Inferior parietal cortex (tissue), 1 donor: Measurements from ENCODE around the gene SLC25A6.
"Not testable (repeated sequence)": the region's sequence is repeated elsewhere in the genome, so short reads cannot be mapped to it uniquely, and the experiment has no call there.

Experiments
- DNase-seq: peaks from one replicate; pipeline ENCODE4 v3.0.0-alpha.2; 2016; ENCODE audit errors: extremely low spot score

SLC25A6 gene

GRCh38 chrX:1389993-1390285, 2.0 kb downstream of the SLC25A6 start:
- no peak for DNase-seq

- no peak for DNase-seq
These were observed 2.5 kb downstream of the SLC25A6 start for GRCh38 chrX:1389181-1389992.

- no peak for DNase-seq
These were observed 3.3 kb downstream of the SLC25A6 start for GRCh38 chrX:1388651-1389050.

DNA sequence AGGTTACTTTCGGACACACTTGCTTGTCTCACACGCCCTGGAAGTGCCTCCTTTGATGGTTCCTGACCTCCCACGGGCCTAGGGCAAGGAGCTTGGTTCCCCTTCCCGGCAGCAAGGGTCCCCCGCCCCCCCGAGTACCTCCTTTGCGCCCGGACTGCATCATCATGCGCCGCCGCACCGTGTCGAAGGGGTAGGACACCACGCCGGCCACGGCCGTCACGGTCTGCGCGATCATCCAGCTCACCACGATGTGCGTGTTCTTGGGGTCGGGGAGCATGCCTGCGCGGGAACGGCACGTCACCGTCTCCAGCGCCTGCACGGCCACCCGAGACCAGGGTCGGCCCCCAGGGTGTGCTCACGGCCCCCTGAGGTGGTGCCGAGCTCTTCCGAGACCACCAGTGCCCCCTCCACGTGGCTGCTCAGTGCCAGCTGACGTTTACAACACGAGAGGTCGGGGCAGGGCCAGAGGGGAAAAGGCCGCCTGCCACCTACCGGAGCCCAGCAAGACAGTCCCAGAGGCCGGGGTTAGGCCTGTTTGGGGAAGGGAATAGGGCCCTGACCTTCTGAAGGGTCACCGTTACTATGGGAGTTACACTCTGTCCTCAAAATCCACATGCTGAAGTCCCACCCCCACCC, 4.7 kb downstream of the SLC25A6 start:
- no peak for DNase-seq

GRCh38 chrX:1386338-1387127, 5.4 kb downstream of the SLC25A6 start:
- no peak for DNase-seq

DNA sequence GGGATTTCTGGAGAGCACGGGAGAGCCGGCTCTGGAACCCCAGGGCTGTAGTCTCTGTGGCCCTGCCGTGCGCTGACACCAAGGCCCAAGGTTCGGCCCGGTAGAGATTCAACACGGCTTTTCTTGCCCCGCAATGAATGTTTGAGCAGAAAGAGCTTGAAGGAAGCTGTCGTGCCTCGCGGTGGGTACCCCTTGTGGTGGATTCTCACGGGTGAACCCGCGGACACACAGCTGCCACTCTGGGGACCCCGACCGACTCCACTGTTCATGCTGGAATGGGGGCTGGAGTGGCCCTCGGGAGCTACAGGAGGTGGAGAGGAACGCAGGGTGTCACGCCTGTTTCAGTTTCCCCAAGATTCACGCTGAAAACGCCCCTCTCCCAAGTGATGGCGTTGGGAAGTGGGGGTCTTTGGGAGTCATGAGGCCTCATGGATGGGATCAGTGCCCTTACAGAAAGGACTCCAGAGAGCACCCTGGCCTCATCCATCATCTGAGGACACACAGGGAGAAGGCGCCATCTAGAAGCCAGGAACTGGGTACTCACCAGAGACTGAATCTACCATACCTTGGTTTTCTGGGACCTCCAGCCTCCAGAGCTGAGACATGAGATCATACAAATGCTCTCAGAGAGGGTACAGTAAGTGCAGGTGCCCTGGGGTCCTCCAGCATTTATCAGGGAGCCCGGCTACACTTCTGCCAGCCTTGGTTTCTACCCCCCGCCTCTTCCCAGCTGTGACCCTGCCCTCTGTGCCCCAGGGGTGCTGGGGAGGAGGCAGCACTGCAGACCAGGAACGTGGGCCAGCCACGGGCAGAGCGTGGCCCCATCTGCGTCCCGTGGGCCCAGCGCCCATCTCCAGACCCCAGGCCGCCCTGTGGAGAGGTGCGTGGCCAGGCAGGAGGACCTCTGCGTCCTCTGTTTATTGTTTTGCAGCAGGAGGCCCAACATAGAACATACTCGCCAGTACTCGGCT, 6.4 kb downstream of the SLC25A6 start:
- no peak for DNase-seq

- no peak for DNase-seq
These were observed 7.2 kb downstream of the SLC25A6 start for GRCh38 chrX:1384658-1385252.

GRCh38 chrX:1380672-1381233, 11.2 kb downstream of the SLC25A6 start:
- DNase-seq = no peak

DNA sequence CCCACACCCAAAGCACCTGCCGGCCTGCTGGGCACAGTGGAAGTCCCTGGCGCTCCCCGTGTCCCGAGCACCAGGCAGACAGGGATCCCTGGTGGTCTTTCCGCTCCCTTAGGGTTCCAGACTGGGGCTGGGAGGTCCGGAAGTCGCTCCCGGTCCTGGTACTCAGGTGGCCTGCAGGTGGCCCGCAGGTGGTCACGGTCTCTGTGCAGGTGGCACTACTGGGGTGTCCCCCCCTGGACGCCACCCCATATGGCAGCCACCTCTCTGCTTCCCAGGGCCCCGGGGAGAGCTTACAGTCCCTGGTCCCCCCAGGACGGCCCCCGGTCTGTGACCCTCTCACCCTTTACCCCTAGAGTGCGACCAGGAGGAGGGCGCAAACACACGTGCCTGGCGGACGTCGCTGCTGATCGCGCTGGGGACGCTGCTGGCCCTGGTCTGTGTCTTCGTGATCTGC, 13.6 kb downstream of the SLC25A6 start:
- no peak for DNase-seq

DNA sequence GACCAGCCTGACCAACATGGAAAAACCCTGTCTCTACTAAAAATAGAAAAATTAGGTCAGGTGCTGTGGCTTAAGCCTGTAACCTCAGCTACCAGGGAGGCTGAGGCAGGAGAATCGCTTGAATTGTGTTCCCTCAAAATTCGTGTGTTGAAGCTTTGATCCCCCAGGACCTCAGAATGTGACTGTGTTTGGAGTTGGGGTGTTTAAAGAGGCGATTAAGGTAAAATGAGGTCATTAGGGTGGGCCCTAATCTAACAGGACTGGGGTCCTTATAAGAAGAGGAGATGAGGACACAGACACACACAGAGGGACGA, 23.6 kb downstream of the SLC25A6 start:
- DNase-seq = no peak

DNA sequence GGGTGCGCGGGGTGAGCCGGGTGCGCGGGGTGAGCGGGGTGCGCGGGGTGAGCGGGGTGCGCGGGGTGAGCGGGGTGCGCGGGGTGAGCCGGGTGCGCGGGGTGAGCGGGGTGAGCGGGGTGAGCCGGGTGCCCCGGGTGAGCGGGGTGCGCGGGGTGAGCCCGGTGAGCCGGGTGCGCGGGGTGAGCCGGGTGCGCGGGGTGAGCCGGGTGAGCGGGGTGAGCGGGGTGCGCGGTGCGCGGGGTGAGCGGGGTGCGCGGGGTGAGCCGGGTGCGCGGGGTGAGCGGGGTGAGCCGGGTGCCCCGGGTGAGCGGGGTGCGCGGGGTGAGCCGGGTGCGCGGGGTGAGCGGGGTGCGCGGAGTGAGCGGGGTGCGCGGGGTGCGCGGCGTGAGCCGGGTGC, 25.6 kb downstream of the SLC25A6 start:
- not testable (repeated sequence) for DNase-seq

DNA sequence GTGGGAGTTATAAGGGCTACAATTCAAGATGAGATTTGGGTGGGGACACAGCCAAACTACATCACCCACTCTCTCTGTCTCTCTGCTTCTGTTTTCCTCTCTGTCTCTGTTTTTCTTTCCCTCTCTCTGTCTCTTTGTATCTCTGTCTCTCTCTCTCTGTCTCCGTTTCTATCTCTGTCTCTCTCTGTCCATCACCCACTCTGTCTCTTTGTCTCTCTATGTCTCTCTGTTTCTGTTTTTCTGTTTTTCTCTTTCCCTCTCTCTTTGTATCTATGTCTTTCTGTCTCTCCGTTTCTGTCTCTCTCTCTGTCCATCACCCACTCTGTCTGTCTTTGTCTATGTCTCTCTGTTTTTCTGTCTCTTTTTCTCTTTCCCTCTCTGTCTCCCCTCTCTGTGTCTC, 30.0 kb downstream of the SLC25A6 start:
- DNase-seq = no peak

DNA sequence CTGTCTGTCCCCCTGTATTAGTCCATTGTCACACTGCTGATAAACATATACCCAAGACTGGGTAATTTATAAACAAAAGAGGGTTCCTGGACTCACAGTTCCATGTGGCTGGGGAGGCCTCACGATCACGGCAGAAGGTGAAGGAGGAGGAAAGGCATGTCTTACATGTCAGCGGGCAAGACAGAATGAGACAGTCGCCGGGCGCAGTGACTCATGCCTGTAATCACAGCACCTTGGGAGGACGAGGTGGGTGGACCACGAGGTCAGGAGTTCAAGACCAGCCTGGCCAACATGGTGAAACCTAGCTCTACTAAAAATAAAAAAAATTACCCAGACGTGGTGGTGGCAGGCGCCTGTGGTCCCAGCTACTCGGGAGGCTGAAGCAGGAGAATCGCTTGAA, 30.6 kb downstream of the SLC25A6 start:
- no peak for DNase-seq

DNA sequence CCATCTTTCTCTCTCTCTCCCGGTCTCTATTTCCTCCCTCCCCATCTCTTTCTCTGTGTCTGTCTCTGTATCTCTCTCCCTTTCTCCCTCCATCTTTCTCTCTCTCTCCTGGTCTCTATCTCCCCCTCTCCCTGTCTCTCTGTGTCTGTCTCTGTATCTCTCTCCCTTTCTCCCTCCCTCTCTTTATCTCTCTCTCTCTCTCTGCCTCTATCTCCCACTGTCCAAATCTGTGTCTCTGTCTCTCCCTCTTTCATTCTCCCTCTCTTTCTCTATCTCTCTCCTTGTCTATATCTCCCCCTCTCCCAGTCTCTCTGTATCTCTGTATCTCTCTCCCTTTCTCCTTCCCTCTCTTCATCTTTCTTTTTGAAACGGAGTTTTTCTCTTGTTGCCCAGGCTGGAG, 31.7 kb downstream of the SLC25A6 start:
- DNase-seq = no peak

- DNase-seq = no peak
These were observed 32.4 kb downstream of the SLC25A6 start for GRCh38 chrX:1359477-1359873.

DNA sequence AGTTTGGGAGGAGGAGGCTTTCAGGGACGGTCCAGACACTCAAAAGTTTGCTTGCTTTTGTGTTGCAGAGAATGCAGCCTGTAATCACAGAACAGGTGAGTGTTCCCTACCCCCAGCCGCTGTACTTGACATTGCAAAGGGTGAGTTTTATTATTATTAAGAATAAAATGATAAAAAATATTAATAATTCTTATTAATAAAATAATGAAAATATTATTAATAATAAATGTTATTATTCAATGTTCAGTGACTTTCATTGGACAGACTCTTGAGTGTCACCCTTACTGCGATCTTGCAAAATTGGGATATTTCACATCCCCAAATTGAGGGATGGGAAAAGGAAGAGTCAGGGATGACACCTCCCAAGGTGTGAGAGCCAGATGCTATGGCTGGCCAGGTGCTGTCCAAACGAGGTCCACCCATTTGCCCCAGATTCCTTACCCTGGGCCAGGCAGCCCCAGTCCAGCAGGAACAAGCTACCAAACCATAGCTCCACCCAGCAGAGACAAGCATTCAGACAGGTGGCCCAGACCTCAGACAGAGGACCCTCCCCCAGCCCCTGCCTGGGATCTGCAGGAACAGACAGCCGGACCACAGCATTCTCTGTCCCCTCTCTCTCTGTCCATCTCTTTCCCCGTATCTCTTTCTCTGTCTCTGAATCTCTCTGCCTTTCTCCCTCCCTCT, 33.0 kb downstream of the SLC25A6 start:
- DNase-seq = no peak

DNA sequence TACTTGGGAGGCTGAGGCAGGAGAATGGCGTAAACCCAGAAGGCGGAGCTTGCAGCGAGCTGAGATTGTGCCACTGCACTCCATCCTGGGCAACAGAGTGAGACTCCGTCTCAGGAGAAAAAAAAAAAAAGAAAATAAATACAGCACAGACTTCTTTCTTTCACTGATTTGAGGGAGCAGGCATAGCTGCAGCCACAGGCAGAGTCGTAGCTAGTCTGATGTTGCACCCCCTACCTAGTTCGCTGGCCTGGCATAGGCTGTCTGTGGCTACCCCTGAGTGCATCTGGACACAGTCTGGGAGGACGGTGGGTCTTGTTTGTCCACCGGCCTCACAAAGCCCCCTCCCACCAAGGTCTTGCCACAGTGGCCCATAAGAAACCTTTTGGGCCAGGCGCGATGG, 33.9 kb downstream of the SLC25A6 start:
- DNase-seq = no peak

DNA sequence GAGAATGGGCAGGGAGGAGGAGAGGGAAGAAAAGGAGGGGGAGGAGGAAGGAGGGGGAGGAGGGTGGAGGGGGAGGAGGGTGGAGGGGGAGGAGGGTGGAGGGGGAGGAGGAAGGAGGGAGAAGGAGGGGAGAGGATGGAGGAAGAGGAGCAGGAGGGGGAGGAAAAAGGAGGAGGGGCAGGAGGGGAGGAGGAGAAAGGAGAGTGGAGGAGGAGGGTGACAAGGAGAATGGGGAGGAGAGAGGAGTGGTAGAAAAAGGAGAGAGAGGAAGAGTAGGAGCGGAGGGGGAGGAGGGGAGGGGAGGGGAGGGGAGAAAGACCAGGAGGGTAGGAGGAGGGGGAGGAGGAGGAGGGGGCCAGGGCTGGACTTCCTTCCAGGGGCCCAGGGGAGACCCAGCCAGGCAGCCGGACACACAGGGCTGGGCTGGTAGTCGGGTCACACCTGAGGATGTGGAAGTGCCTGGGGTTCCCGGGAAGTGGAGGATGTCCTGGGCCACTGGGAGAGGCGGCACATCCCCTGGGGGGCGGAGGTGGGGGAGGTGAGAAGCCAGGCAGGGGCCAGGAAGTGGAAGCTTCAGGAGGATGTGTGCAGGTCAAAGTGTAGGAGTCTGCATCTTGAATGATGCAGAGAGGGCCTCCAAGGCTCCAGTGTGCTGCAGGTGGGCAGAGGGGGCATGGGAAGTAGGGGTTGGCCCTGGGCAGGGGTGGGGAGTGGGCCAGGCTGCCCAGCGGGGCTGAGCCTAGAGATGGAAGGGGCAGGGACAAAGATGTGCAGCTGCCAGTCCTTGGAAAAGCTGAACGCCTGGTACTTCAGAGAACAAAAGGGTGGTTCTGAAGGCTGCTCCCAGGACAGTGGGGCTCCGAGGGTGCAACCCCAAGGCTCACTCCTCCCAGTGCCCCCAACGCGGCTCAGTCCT, 36.5 kb downstream of the SLC25A6 start:
- no peak for DNase-seq
